ENCODE data around the gene SPOCK2. TPM values are rescaled to one million over a fixed set of nuclear protein-coding genes. Genes with fewer than 3 reads are reported as not detected.

SPOCK2 gene
- total and polyA plus RNA-seq, 10 of the 15 experiments (the other 5 are each of a cell fraction or from before 2014, with no cell fraction given): 0.02 to 1.5 (median 0.58) TPM

GRCh38 chr10:72048450-72049124 is 39.8 kb downstream of the SPOCK2 start:
- SMC1A ChIA-PET (ENCODE audit: uncharacterized antibody, unreplicated experiment): interaction anchor here (0.5 to 9.2 kb wide), 55 partner anchors 9 to 770 kb away, joined by 3 to 107 read pairs (median 4); partner anchors contain the start of genes ASCC1, DDIT4 and DNAJB12
- RAD21 ChIA-PET (ENCODE audit: unreplicated experiment): interaction anchor here (0.5 to 7.1 kb wide), 68 partner anchors 9 to 786 kb away, joined by 3 to 127 read pairs (median 4); partner anchors contain the start of genes ANAPC16, ASCC1, CHST3 and DDIT4
- DNase-seq (ENCODE audit: low read depth, low spot score) (peak; percentile 81), FAIRE-seq (peak; percentile 100), ATAC-seq (peak; percentile 98)
- CTCF ChIA-PET: interaction anchor here (0.6 to 11.4 kb wide), 95 partner anchors 10 to 786 kb away, joined by 3 to 214 read pairs (median 4); partner anchors contain the start of genes ANAPC16 and ASCC1
- H3K27ac ChIP-seq (ENCODE audit: control insufficient read depth, insufficient read depth): no peak overlapping the region
- intact Hi-C loops (cut with micrococcal nuclease; ENCODE audit: unreplicated experiment) (loop anchor here (1.0 to 5.0 kb wide), 8 partner anchors 84 to 671 kb away; partner anchors contain the start of gene CHST3), in situ Hi-C loops (cut with MboI) (loop anchor here (5.0 kb wide), 1 partner anchor 91 kb away; no protein-coding TSS in a partner anchor)
- H3K4me1 ChIP-seq (ENCODE audit: control insufficient read depth, insufficient read depth, low read length): peaks cover 3% of the 10 kb centered on the region; the same call in 1 of the 2 replicates
- POLR2A ChIA-PET: interaction anchor here (0.6 to 1.8 kb wide), 11 partner anchors 42 to 289 kb away, joined by 3 to 8 read pairs (median 4); no protein-coding TSS in a partner anchor
- H3K79me2 ChIP-seq (ENCODE audit: control insufficient read depth, insufficient read depth, low read length): no peaks in the 10 kb centered on the region
- peaks cover 7% of the 10 kb centered on the region for H3K9me3 ChIP-seq (replicated peaks; ENCODE audit: control insufficient read depth, insufficient read depth, low read length)
- no peaks in the 10 kb centered on the region for H3K27me3 ChIP-seq (replicated peaks in 1 of 2; ENCODE audit: control insufficient read depth in 2 of 2, insufficient read depth in 2 of 2, low read length in 1 of 2)
- H3K4me3 ChIP-seq: no peak overlapping the region
- 20% methylated on average over 12 of the region's 12 CpGs for WGBS (ENCODE audit: insufficient coverage, insufficient replicate concordance, low lambda C conversion rate, missing lambda C conversion rate)
- no TSS peak for BruUV-seq (replicated peaks)
- no peak overlapping the region for H2AFZ ChIP-seq (ENCODE audit: control insufficient read depth, low read depth, low read length)
- H4K20me1 ChIP-seq (ENCODE audit: control insufficient read depth, insufficient read depth): no peaks in the 10 kb centered on the region
- no peak overlapping the region for H3K4me2 ChIP-seq (ENCODE audit: control insufficient read depth, insufficient read depth)
- H3K36me3 ChIP-seq (ENCODE audit: control insufficient read depth in 2 of 2, insufficient read depth in 2 of 2, low read length in 1 of 2): no peaks in the 10 kb centered on the region
- H3K9ac ChIP-seq (ENCODE audit: control insufficient read depth, insufficient read depth, low read length): no peak overlapping the region
- TF ChIP-seq SMC3 (IDR thresholded peaks at IDR 0.05; ENCODE audit: borderline replicate concordance, low read length) (peak; percentile 100), EZH2 (IDR thresholded peaks at IDR 0.05; ENCODE audit: borderline replicate concordance, control insufficient read depth, low read depth, low read length) (no peak), E2F8 (IDR thresholded peaks at IDR 0.05; ENCODE audit: low read depth, partially characterized antibody) (no peak), BCL11A (IDR thresholded peaks at IDR 0.05; ENCODE audit: low read depth, low read length) (no peak), CBFB (IDR thresholded peaks at IDR 0.05; ENCODE audit: low read depth) (no peak), TARDBP (IDR thresholded peaks at IDR 0.05; ENCODE audit: borderline replicate concordance) (no peak), CHD2 (IDR thresholded peaks at IDR 0.05; ENCODE audit: borderline replicate concordance, low read depth, low read length) (no peak), DPF2 (IDR thresholded peaks at IDR 0.05) (no peak), SIN3A (IDR thresholded peaks at IDR 0.05; ENCODE audit: low read depth, low read length) (no peak), ZNF622 (IDR thresholded peaks at IDR 0.05) (no peak), POLR2A (IDR thresholded peaks at IDR 0.05; ENCODE audit: low read depth, low read length) (no peak), RFX5 (IDR thresholded peaks at IDR 0.05; ENCODE audit: low read depth, low read length) (no peak), SREBF1 (IDR thresholded peaks at IDR 0.05; ENCODE audit: low read length) (no peak), CTCF (IDR thresholded peaks at IDR 0.05 in 2 of 3, conservative IDR thresholded peaks at IDR 0.05 in 1 of 3; ENCODE audit: control insufficient read depth in 2 of 3, extremely low read depth in 1 of 3, insufficient read depth in 1 of 3, low read depth in 3 of 3, low read length in 3 of 3) (peak; percentile 99 to 100 (median 99); a peak in 5 of 6 replicates), CREM (IDR thresholded peaks at IDR 0.05; ENCODE audit: low read depth) (0 out of 2 replicates have a peak, but pooled peaks have one; percentile 37), HDAC2 (IDR thresholded peaks at IDR 0.05) (no peak), FOXM1 (IDR thresholded peaks at IDR 0.05; ENCODE audit: low read depth, low read length) (peak; percentile 83; the same call in 1 of the 2 replicates), ASH2L (IDR thresholded peaks at IDR 0.05; ENCODE audit: borderline replicate concordance, low read depth) (no peak), NBN (IDR thresholded peaks at IDR 0.05) (0 out of 2 replicates have a peak, but pooled peaks have one; percentile 33), RCOR1 (conservative IDR thresholded peaks at IDR 0.05; ENCODE audit: low read depth, low read length) (no peak), BACH1 (IDR thresholded peaks at IDR 0.05; ENCODE audit: borderline replicate concordance) (no peak), SMAD1 (IDR thresholded peaks at IDR 0.05; ENCODE audit: low read depth, partially characterized antibody) (no peak)

Measured in GM12878 (cell line).